Measurements from ENCODE around the gene BABAM2. TPM values are rescaled to one million over a fixed set of nuclear protein-coding genes. Genes with fewer than 3 reads are reported as not detected.
A peak's percentile ranks its signal among the peaks of the same experiment; 100 is the strongest.

BABAM2 gene
- total RNA-seq, 1 experiment from 2014 or later, result 27.1 TPM

- H3K4me2 ChIP-seq (ENCODE audit: insufficient read depth, insufficient read length, low read length), result no peak overlapping the region
- Mint-ChIP-seq H3K27ac (peak overlapping the region in 2 of 3 experiments; percentile 19 to 49; a peak in 1 of 7 replicates), H3K4me3 (no peak overlapping the region), H3K9me3 (no peaks in the 10 kb centered on the region), H3K27me3 (ENCODE audit: low read depth) (no peaks in the 10 kb centered on the region), H3K36me3 (ENCODE audit: insufficient read depth in 1 of 3, low read depth in 3 of 3) (no peaks in the 10 kb centered on the region), H3K4me1 (peaks cover 5 to 6% of the 10 kb centered on the region in 2 experiments)
- no peak overlapping the region for H2BK12ac ChIP-seq (ENCODE audit: insufficient read length, low read depth, low read length)
- no peak for TF ChIP-seq CTCF (conservative IDR thresholded peaks at IDR 0.05)
- no peaks in the 10 kb centered on the region for H3K27me3 ChIP-seq (ENCODE audit: insufficient read depth, low read length)
- H2AK5ac ChIP-seq (ENCODE audit: insufficient read length, low read length), result no peak overlapping the region
- no peak overlapping the region for H2BK5ac ChIP-seq (ENCODE audit: insufficient read length, low read length)
- H3K23ac ChIP-seq (ENCODE audit: insufficient read length, low read depth, low read length), result no peak overlapping the region
- no peak overlapping the region for H3K18ac ChIP-seq (ENCODE audit: insufficient read length, low read depth, low read length)
- no CpG with 5 or more reads among the region's 9 CpGs for WGBS (ENCODE audit: extremely low coverage, insufficient read length, low lambda C conversion rate)
- no peak overlapping the region for H4K8ac ChIP-seq (replicated peaks; ENCODE audit: insufficient read length, low read depth, low read length)
- H3K4me1 ChIP-seq (ENCODE audit: insufficient read depth, low read length), result no peaks in the 10 kb centered on the region
- H2AFZ ChIP-seq (ENCODE audit: low read length), result no peak overlapping the region
- H4K91ac ChIP-seq (ENCODE audit: insufficient read length, low read depth, low read length), result no peak overlapping the region
- no peaks in the 10 kb centered on the region for H4K20me1 ChIP-seq (ENCODE audit: control insufficient read depth, insufficient read depth, insufficient read length)
- no peak overlapping the region for H3K56ac ChIP-seq (ENCODE audit: insufficient read length, low read depth, low read length)
- no peaks in the 10 kb centered on the region for H3K79me2 ChIP-seq (ENCODE audit: insufficient read depth, low read length)
- no peak overlapping the region for H3K9ac ChIP-seq (ENCODE audit: extremely low read depth, insufficient read length, low read length)
- H3T11ph ChIP-seq (ENCODE audit: low read length), result no peak overlapping the region
- no peak overlapping the region for H3K14ac ChIP-seq (ENCODE audit: insufficient read depth, low read length)
- DNase-seq, result no peak
- no peaks in the 10 kb centered on the region for H3K79me1 ChIP-seq (ENCODE audit: insufficient read depth, low read depth, low read length, poor library complexity, severe bottlenecking)
- H2BK20ac ChIP-seq (ENCODE audit: low read depth, low read length, poor library complexity, severe bottlenecking), result no peak overlapping the region
- H3K9me3 ChIP-seq (ENCODE audit: control insufficient read depth, low read depth, low read length), result no peaks in the 10 kb centered on the region
- H3K4ac ChIP-seq (ENCODE audit: low read depth, low read length), result no peak overlapping the region
- no peak overlapping the region for H2BK15ac ChIP-seq (ENCODE audit: low read depth, low read length)
- H4K5ac ChIP-seq (ENCODE audit: insufficient read length, low read depth, low read length), result no peak overlapping the region
- no peaks in the 10 kb centered on the region for H3K23me2 ChIP-seq (ENCODE audit: insufficient read length, low read depth, low read length, poor library complexity, severe bottlenecking)
- no peak overlapping the region for H3K27ac ChIP-seq (ENCODE audit: insufficient read length, low read depth, low read length)
- H2BK120ac ChIP-seq (ENCODE audit: low read depth, low read length, poor library complexity, severe bottlenecking), result no peak overlapping the region
Measured at GRCh38 chr2:28224648-28225472, 334.3 kb downstream of the BABAM2 start.

Measured in H9 (cell line).